HG02852 (cell line): Measurements from ENCODE around the gene LSAMP.

Experiments used
- ATAC-seq: cut with Tn5 transposase; IDR thresholded peaks from one replicate; pipeline ENCODE4 v1.9.1; 2021; ENCODE audit warnings: mild to moderate bottlenecking, moderate library complexity; ENCODE audit not compliant: unreplicated experiment

The LSAMP gene

GRCh38 chr3:116433552-116433951 lies 11.7 kb downstream of the LSAMP start:
- ATAC-seq: no peak

GRCh38 chr3:116432795-116433194 lies 12.5 kb downstream of the LSAMP start:
- ATAC-seq: no peak

GRCh38 chr3:116429479-116430269 lies 15.6 kb downstream of the LSAMP start:
- ATAC-seq: no peak

DNA sequence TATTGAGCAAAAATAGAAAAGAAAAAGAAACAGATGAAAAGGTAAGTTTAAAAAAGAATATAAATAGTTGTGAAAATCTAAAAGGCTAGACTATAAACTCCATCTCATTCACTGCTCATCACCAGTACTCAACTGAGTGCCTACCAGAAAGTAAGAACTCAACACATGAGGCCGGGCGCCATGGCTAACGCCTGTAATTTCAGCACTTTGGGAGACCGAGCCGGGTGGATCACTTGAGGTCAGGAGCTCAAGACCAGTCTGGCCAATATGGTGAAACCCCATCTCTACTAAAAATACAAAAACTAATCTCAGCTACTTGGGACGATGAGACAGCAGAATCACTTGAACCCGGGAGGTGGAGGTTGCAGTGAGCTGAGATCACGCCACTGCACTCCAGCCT lies 19.3 kb downstream of the LSAMP start:
- no peak for ATAC-seq

DNA sequence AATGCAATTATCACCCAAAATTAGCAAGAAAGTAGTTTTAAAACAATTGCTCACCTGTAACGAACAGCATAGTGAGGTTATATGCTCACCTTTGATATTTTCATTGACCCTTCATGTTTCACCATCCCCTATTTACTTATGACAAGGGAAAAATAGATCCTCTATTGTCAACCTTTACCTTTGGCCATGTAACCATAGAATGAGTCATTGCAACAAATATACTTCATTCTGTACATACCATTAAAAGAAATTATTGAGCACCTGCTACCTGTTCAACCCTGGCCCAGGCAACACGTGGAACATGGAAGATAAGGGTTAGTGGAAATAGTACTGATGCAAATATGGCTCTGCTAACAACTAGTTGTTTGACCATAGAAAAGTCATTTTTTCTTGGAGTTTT lies 20.2 kb downstream of the LSAMP start:
- no peak for ATAC-seq

DNA sequence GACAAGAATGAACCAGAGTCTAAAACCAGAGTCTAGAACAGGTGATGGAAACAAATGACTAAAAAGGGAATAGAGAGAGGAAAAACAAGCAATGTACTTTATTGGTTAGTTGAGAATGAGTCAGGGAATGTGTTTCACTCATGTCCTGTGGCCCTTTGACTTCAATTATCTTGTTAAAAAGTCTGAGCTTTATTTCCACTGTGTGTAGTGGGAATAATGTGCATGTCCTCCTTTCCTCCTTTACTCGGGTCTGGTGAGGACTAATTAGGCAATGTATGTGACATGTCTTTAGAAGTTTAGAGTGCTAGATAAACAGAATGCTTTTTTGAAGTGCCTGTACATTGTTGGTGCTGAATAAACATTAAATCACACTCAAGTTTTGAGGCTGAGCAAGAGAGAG lies 21.3 kb downstream of the LSAMP start:
- no peak for ATAC-seq

DNA sequence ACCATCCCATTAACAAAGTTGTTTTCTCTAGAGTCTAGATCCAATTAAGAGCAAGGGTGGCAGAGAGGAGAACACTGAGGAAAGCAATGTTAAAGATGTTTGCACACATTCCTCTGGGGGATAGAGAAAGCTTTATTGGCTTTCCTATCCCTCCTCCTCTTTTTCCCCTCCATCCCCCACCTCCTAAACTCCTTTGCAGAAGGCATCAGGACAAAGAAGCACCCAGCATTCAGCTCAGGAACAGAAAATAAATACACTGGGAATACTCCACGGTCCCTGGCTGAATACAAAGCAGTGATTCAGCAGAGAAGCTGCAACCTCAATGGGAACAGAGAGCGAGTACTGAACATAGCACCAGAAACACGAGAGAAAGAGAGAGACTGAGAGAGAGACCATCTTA lies 21.9 kb downstream of the LSAMP start:
- ATAC-seq: no peak

GRCh38 chr3:116417151-116417550 lies 28.1 kb downstream of the LSAMP start:
- no peak for ATAC-seq

DNA sequence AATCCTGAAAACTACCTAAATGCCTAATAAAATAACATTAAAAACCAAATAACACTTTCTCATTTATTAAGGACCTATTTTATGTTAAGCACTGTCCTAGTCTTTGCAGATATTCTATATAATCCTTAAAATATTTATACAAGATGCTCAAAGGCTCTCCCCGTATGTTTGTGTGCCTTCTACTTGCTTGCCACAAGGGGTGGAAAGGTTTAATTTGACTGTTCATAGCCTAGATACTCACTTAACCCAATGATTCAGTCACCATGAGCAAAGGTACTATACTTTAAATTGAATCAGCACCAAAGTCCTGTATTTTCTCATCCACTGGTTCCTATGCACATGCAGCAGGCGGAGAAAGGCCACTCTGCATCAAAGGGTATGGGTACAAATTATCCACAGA lies 32.0 kb downstream of the LSAMP start:
- ATAC-seq: no peak

DNA sequence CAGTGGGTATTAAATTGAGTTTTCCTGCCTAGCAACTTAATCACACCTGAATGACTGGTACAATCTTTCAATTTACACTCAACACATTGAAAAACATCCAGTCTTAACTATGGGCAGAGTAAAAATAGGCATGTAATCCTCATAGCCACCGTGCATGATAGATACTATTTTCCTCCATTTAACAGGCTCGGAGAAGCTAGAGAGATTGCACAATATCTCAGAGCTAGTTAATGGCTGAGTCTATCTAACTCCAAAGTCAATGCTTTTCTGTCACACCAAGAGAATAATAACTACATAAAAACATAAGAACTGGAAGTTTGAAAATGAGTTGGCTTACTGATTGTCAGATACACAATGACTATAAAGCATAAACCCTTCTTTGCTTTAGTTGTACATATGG lies 36.8 kb downstream of the LSAMP start:
- no peak for ATAC-seq

- no peak for ATAC-seq
Measured at GRCh38 chr3:116405231-116405630, 40.1 kb downstream of the LSAMP start.

GRCh38 chr3:116399701-116400226 lies 45.5 kb downstream of the LSAMP start:
- no peak for ATAC-seq

GRCh38 chr3:116394365-116394764 lies 50.9 kb downstream of the LSAMP start:
- no peak for ATAC-seq

DNA sequence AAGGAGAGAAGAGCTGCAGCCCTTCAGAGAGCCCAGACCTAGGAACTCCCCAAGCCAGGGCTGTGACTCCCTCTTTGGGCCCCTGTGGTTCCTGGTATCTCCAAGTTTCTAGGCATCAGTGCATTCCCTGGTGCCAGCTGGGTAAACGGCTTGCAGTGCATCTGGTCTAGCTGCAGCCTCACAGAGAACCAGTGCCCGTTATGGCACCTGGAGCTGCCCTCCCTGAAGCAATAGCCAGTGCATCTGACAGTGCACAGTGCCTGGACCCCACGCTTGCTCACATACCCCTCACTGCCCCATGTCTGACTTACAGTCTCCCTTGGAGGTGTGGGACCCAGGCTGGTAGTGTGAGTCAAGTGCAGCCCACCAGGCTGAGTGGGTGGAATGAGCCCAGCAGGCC lies 52.1 kb downstream of the LSAMP start:
- ATAC-seq: no peak

DNA sequence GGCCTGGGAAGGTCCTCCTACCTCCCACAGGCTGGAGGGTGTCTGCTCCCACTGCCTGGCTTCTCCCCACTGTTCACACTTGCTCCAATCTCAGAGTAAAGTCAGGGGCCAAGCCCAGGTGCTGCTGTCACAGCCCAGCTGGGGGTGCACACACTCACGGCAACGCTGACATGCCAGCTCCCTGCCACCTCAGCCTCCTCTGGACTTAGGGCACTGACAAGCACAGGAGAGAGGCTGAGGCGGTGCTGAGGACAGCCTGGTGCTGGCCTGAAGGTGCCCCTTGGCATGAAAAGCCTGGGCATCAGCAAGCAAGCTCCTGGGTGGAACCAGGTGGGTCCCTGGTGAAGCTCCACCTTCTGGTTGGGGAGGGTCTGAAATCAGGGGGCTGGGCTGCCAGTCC lies 53.0 kb downstream of the LSAMP start:
- no peak for ATAC-seq

- ATAC-seq: no peak
Measured at GRCh38 chr3:116391296-116392201, 53.7 kb downstream of the LSAMP start.

DNA sequence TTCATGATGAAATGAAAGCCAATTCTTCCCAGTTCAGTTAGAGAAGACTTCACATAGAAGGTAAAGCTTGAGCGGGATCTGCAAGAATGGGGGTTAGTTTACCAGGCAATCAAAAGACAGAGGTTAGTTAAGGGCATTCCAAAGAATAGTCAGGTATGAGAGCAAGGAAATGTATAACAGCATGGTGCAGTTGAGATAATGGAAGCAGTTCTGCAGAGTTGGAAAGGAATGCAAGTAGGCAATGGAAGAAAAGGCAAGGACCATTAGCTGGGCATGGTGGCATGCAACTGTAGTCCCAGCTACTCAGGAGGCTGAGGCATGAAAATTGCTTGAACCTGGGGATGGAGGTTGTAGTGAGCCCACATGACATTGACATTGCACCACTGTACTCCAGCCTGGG lies 55.0 kb downstream of the LSAMP start:
- no peak for ATAC-seq

- no peak for ATAC-seq
Measured at GRCh38 chr3:116388867-116389385, 56.4 kb downstream of the LSAMP start.

- ATAC-seq: no peak
Measured at GRCh38 chr3:116386168-116386567, 59.1 kb downstream of the LSAMP start.

- ATAC-seq: no peak
Measured at GRCh38 chr3:116384717-116385116, 60.6 kb downstream of the LSAMP start.

DNA sequence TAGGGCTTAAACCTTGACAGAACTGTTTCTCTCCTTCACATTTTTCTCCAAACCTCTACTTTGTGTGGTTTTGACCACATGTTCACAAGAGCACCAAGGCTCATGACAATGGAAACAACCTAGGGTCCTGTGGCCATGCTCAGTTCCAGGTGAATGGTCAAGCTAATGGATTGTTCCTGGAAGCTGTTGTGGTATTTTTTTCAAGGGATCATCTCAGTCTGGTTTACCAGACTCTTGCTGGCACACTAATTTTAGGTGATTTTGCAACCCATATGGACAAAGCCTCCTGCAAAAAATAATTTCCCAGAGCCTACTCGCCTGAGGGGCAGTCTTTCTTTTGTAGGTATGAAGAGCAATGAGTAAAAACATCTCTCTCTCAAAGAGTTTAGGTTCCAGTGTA lies 67.2 kb downstream of the LSAMP start:
- no peak for ATAC-seq

DNA sequence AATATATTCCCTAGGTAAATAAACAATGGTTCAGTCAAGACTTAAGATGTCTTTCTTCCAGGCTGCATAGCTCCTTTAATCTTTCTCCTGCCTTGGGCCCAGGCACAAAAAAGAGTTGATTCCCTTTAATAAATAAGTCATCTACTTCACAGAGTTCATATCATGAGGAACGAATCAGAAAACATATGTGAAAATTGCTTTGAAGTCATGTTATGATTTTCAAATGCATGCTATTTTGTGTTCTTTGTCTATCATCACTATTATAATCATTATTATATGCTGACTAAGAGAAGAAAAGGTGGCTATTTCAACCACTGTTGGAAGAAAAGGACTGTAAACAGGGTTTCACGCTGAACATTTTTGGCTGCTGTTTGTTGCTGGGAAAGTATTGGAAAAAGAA lies 70.4 kb downstream of the LSAMP start:
- no peak for ATAC-seq
